HCT116 (cell line): ENCODE measurements around the gene MN1. TPM values are rescaled to one million over a fixed set of nuclear protein-coding genes. Genes with fewer than 3 reads are reported as not detected.

Source experiments
- ATAC-seq: fragments of 200-7000 bp; cut with Tn5 transposase; 2 replicates; pipeline ENCODE4 v1.9.1; 2020; ENCODE audit warnings: mild to moderate bottlenecking, moderate library complexity
- BruUV-seq: library from RNA; stranded (reverse); fragments of 400-500 nt; replicated peaks from 2 replicates; lab custom pipeline; 2021; lab: Mats Ljungman, UMichigan
- CTCF ChIA-PET: fragments of 300-600 bp; sonication (Branson Sonifier 250); formaldehyde crosslinking; loops from one replicate; lab custom pipeline; 2021; ENCODE audit warnings: antibody characterized with exemption; lab: Charles Lee
- POLR2A ChIA-PET: fragments of 300-600, 350-600 bp; sonication (Branson Sonifier 250); formaldehyde crosslinking; loops from one replicate; lab custom pipeline; 2021; ENCODE audit warnings: antibody characterized with exemption; lab: Charles Lee
- RAD21 ChIA-PET, 2 experiments: fragments of 300-600 bp; sonication (Branson Sonifier 250); formaldehyde crosslinking; loops; one replicate each; lab custom pipeline; 2023; ENCODE audit warnings: low total read pairs in 2 of 2; ENCODE audit not compliant: uncharacterized antibody in 2 of 2, unreplicated experiment in 2 of 2, low non-redundant PET in 1 of 2; lab: Charles Lee
- DNase-seq: peaks from one replicate; pipeline ENCODE4 v3.0.0-alpha.2; 2010; ENCODE audit warnings: low read depth, low spot score
- H2AFZ ChIP-seq: fragments of 200-600 bp; shearing (Covaris generic), sonication (generic); 2 replicates; pipeline ENCODE4 v1.6.1; 2017; ENCODE audit warnings: low read depth, mixed run types, mixed read lengths, antibody characterized with exemption, low read length; ENCODE audit not compliant: poor library complexity, severe bottlenecking
- H3K27ac ChIP-seq: 2 replicates; pipeline ENCODE4 v1.5.1; 2012; ENCODE audit warnings: low read depth, low read length
- H3K27me3 ChIP-seq: fragments of 200-600 bp; sonication (generic); 2 replicates; pipeline ENCODE4 v1.6.1; 2016; ENCODE audit warnings: mixed run types, low read length, mixed read lengths; ENCODE audit not compliant: insufficient read depth
- H3K36me3 ChIP-seq, 2 experiments: fragments of 200-500 bp in 1 of 2; fragments of 200-600 bp in 1 of 2; sonication (Bioruptor generic) in 1 of 2; sonication (generic) in 1 of 2; 2 replicates each; pipeline versions ENCODE4 v1.5.1 to v1.6.1; 2014 to 2016; ENCODE audit warnings: low read length in 2 of 2, inconsistent platforms in 1 of 2, mixed read lengths in 1 of 2, mixed run types in 1 of 2; ENCODE audit not compliant: insufficient read depth in 2 of 2, control insufficient read depth in 1 of 2
- H3K4me1 ChIP-seq, 2 experiments: fragments of 200-600 bp in 1 of 2; sonication (generic) in 1 of 2; 2 replicates each; pipeline versions ENCODE4 v1.5.1 to v1.6.1; 2012 to 2017; ENCODE audit warnings: low read length in 2 of 2, inconsistent platforms in 1 of 2, mild to moderate bottlenecking in 1 of 2, mixed read lengths in 1 of 2, mixed run types in 1 of 2, moderate library complexity in 1 of 2; ENCODE audit not compliant: insufficient read depth in 2 of 2, control insufficient read depth in 1 of 2
- H3K4me2 ChIP-seq: fragments of 200-600 bp; sonication (generic); 2 replicates; pipeline ENCODE4 v1.6.1; 2017; ENCODE audit warnings: mixed run types, low read length, mixed read lengths
- H3K4me3 ChIP-seq, 2 experiments: fragments of 200-600 bp in 1 of 2; sonication (generic) in 1 of 2; replicated peaks in 1 of 2; 2 replicates each; pipeline ENCODE4 v1.5.1; 2011 to 2016; ENCODE audit warnings: low read length in 2 of 2, control low read depth in 1 of 2, low read depth in 1 of 2, mild to moderate bottlenecking in 1 of 2, mixed read lengths in 1 of 2, mixed run types in 1 of 2
- H3K79me2 ChIP-seq: fragments of 200-600 bp; sonication (generic); 2 replicates; pipeline ENCODE4 v1.6.1; 2017; ENCODE audit warnings: mild to moderate bottlenecking, mixed run types, low read length, moderate library complexity, mixed read lengths; ENCODE audit not compliant: insufficient read depth
- H3K9ac ChIP-seq: fragments of 200-600 bp; sonication (generic); 2 replicates; pipeline ENCODE4 v1.6.1; 2016; ENCODE audit warnings: low read length, mixed read lengths
- H3K9me2 ChIP-seq: fragments of 200-600 bp; sonication (generic), shearing (Covaris generic); 2 replicates; pipeline ENCODE4 v1.6.1; 2017; ENCODE audit warnings: mixed run types, mild to moderate bottlenecking, moderate library complexity; ENCODE audit not compliant: insufficient read depth
- H3K9me3 ChIP-seq, 2 experiments: fragments of 200-500 bp in 1 of 2; fragments of 200-600 bp in 1 of 2; sonication (Bioruptor generic) in 1 of 2; sonication (generic) in 1 of 2; 2 replicates each; pipeline ENCODE4 v1.6.1; 2014 to 2017; ENCODE audit warnings: low read length in 2 of 2, mixed read lengths in 2 of 2, inconsistent platforms in 1 of 2, low read depth in 1 of 2, mild to moderate bottlenecking in 1 of 2, mixed run types in 1 of 2, moderate library complexity in 1 of 2; ENCODE audit not compliant: control insufficient read depth in 1 of 2, insufficient read depth in 1 of 2
- H4K20me1 ChIP-seq: fragments of 200-600 bp; sonication (generic), shearing (Covaris generic); 2 replicates; pipeline ENCODE4 v1.6.1; 2017; ENCODE audit warnings: mixed run types, mild to moderate bottlenecking, moderate library complexity; ENCODE audit not compliant: insufficient read depth
- CBX3 ChIP-seq: IDR thresholded peaks from 2 replicates; pipeline ENCODE4 v1.6.1; 2012; ENCODE audit warnings: low read depth
- ELF1 ChIP-seq: IDR thresholded peaks from 2 replicates; pipeline ENCODE4 v1.6.1; 2012; ENCODE audit warnings: low read depth, borderline replicate concordance
- FOSL1 ChIP-seq: IDR thresholded peaks from 2 replicates; pipeline ENCODE4 v1.6.1; 2012; ENCODE audit warnings: low read depth
- JUND ChIP-seq: IDR thresholded peaks from 2 replicates; pipeline ENCODE4 v1.6.1; 2012
- RAD21 ChIP-seq: IDR thresholded peaks from 2 replicates; pipeline ENCODE4 v1.6.1; 2012; ENCODE audit warnings: low read depth, mild to moderate bottlenecking
- SRF ChIP-seq: IDR thresholded peaks from 2 replicates; pipeline ENCODE4 v1.6.1; 2012; ENCODE audit warnings: low read depth
- YY1 ChIP-seq: IDR thresholded peaks from 2 replicates; pipeline ENCODE4 v1.6.1; 2011; ENCODE audit warnings: low read length, low read depth, moderate library complexity, mild to moderate bottlenecking; ENCODE audit not compliant: insufficient replicate concordance; ENCODE audit errors: extremely low read depth
- intact Hi-C: fragments of 100-400 bp; cut with micrococcal nuclease; formaldehyde crosslinking; loops from 2 replicates; pipeline ENCODE4 v1.10.0; 2022
- total RNA-seq: library from RNA; stranded (reverse); gene quantifications from one replicate; pipeline ENCODE4 v1.2.1, GENCODE V29; 2021; ENCODE audit not compliant: unreplicated experiment
- TF ChIP-seq, protein P1 (sequence below): IDR thresholded peaks from 2 replicates; pipeline ENCODE4 v1.6.1; 2011; ENCODE audit warnings: mild to moderate bottlenecking, low read length, moderate library complexity; ENCODE audit not compliant: insufficient replicate concordance; ENCODE audit errors: extremely low read depth

Gene MN1
- total RNA-seq, 1 experiment from 2014 or later: 2.9 TPM

DNA sequence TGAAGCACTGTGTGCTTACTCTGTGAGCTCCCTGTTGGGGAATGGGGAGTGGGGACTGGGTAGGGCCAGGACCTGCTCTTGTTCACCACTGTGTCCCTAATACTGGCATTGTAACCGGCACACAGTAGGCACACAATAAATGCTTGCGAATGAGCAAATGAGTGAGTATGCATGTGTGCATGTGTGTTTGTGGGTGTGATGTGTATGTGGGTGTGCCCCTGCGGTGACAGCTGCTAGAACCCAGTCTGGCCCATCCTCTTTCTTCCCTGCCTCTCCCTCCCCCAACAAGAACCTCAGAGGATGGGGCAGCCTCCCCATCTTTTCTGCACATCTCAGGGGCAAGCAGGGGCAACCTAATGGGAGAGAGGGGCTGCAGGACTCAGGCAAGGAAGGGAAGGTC, 90.5 kb downstream of the MN1 start:
- Histone ChIP-seq H3K79me2 (no peaks in the 10 kb centered on the region), H3K4me3 (no peak overlapping the region)
- RAD21 ChIA-PET: no interaction called here
- TF ChIP-seq YY1 (no peak), CBX3 (no peak), RAD21 (no peak), SRF (no peak), ELF1 (no peak)
- TF ChIP-seq, all 23 proteins: peak for 0
- Histone ChIP-seq H3K9ac (no peak overlapping the region), H3K9me3 (no peaks in the 10 kb centered on the region), H3K36me3 (no peaks in the 10 kb centered on the region), H2AFZ (no peak overlapping the region), H3K27ac (no peak overlapping the region), H3K4me2 (no peak overlapping the region), H4K20me1 (no peaks in the 10 kb centered on the region), H3K4me1 (peaks cover 0 to 4% of the 10 kb centered on the region in 2 experiments; a peak in 1 of 4 replicates), H3K9me2 (no peaks in the 10 kb centered on the region), H3K27me3 (no peaks in the 10 kb centered on the region)
- DNase-seq (no peak), ATAC-seq (no peak)
- ChIA-PET POLR2A (no interaction called here), CTCF (no interaction called here)
- intact Hi-C loops: no loop called here
- no TSS peak for BruUV-seq

DNA sequence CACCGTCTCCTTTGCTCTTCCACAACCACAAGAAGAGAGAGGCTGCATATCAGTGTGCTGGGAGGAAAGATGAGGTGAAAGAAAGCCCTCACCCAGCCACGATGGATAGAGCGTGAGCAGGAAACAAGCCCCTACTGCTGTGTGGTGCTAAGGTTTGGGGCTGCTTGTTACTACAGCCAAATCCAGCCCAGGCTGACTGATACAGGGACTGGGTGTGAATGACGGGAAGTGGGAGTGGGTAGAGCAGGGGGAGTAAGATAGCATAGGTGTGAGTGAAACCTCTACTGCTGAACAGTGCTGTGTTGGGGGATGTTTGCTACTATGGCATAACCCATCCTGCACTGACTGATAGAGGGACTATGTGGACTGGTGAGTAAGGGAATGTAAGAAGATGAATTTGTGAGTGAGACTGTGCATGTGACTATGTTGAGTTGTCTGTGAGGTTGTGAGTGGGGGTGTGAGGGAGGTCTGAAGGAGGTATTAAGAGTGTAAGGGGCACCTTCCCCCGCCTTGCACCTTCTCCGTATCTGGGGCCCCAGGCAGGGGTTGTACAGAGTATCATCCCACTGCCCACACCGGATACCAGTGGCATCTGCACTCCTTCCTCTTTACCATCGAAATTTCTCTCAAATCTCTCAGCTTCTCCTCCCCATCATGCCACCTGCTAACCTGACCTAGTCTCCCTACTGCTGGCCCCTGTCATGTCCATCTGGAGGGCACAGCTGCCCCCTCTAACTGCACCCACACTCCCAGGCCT, 91.5 kb downstream of the MN1 start:
- Histone ChIP-seq H3K4me2 (no peak overlapping the region), H3K27me3 (no peaks in the 10 kb centered on the region), H3K4me1 (peaks cover 0 to 4% of the 10 kb centered on the region in 2 experiments; a peak in 1 of 4 replicates), H3K9me2 (no peaks in the 10 kb centered on the region), H2AFZ (no peak overlapping the region), H3K9ac (no peak overlapping the region), H3K79me2 (no peaks in the 10 kb centered on the region), H3K4me3 (no peak overlapping the region), H3K36me3 (no peaks in the 10 kb centered on the region), H3K9me3 (no peaks in the 10 kb centered on the region), H3K27ac (no peak overlapping the region), H4K20me1 (no peaks in the 10 kb centered on the region)
- intact Hi-C loops: no loop called here
- TF ChIP-seq FOSL1: no peak
- no peak for TF ChIP-seq JUND
- TF ChIP-seq, protein P1, sequence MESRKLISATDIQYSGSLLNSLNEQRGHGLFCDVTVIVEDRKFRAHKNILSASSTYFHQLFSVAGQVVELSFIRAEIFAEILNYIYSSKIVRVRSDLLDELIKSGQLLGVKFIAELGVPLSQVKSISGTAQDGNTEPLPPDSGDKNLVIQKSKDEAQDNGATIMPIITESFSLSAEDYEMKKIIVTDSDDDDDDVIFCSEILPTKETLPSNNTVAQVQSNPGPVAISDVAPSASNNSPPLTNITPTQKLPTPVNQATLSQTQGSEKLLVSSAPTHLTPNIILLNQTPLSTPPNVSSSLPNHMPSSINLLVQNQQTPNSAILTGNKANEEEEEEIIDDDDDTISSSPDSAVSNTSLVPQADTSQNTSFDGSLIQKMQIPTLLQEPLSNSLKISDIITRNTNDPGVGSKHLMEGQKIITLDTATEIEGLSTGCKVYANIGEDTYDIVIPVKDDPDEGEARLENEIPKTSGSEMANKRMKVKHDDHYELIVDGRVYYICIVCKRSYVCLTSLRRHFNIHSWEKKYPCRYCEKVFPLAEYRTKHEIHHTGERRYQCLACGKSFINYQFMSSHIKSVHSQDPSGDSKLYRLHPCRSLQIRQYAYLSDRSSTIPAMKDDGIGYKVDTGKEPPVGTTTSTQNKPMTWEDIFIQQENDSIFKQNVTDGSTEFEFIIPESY: no peak
- TF ChIP-seq CBX3: no peak
- ChIA-PET RAD21 (no interaction called here), POLR2A (no interaction called here), CTCF (no interaction called here)
- DNase-seq: no peak
- no peak for ATAC-seq
- no TSS peak for BruUV-seq
